ENCODE results near the gene RDH5. TPM values are rescaled to one million over a fixed set of nuclear protein-coding genes. Genes with fewer than 3 reads are reported as not detected.
"Not testable (repeated sequence)": the region's sequence is repeated elsewhere in the genome, so short reads cannot be mapped to it uniquely, and the experiment has no call there.

The RDH5 gene
- total RNA-seq, 1 donor from 2014 or later = 10.6 TPM

DNA sequence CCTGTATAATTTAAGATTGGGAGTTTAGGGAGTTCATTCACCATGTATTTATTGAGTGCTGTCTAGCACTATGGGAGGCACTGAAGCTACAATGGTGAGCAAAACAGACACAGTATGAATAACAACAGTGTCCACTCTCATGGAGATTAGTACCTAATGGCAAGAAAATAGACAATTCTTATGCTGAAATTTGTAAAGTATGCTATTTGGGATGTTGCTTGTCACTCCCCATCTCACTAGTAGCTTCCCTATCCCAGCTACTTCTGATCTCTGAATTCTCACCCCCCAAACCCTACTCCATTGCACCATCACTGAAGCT is 26.7 kb downstream of the RDH5 start:
- TF ChIP-seq, protein P1, sequence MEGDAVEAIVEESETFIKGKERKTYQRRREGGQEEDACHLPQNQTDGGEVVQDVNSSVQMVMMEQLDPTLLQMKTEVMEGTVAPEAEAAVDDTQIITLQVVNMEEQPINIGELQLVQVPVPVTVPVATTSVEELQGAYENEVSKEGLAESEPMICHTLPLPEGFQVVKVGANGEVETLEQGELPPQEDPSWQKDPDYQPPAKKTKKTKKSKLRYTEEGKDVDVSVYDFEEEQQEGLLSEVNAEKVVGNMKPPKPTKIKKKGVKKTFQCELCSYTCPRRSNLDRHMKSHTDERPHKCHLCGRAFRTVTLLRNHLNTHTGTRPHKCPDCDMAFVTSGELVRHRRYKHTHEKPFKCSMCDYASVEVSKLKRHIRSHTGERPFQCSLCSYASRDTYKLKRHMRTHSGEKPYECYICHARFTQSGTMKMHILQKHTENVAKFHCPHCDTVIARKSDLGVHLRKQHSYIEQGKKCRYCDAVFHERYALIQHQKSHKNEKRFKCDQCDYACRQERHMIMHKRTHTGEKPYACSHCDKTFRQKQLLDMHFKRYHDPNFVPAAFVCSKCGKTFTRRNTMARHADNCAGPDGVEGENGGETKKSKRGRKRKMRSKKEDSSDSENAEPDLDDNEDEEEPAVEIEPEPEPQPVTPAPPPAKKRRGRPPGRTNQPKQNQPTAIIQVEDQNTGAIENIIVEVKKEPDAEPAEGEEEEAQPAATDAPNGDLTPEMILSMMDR (IDR thresholded peaks at IDR 0.05) = no peak
- TF ChIP-seq POLR2A (IDR thresholded peaks at IDR 0.05) (no peak), POLR2AphosphoS5 (IDR thresholded peaks at IDR 0.05; ENCODE audit: insufficient read depth in 1 of 2, low read depth in 1 of 2) (no peak)
- Histone ChIP-seq H3K9me3 (no peaks in the 10 kb centered on the region), H3K4me3 (no peak overlapping the region), H3K27me3 (no peaks in the 10 kb centered on the region), H3K4me1 (peaks cover 37% of the 10 kb centered on the region), H3K27ac (no peak overlapping the region), H3K36me3 (peaks cover 0 to 9% of the 10 kb centered on the region in 2 donors)
- no peak for DNase-seq (ENCODE audit: extremely low spot score in 2 of 2)
- intact Hi-C loops (cut with DNase I) = loop anchor here (10.0 kb wide), 1 partner anchor 48 kb away; no protein-coding TSS in a partner anchor

DNA sequence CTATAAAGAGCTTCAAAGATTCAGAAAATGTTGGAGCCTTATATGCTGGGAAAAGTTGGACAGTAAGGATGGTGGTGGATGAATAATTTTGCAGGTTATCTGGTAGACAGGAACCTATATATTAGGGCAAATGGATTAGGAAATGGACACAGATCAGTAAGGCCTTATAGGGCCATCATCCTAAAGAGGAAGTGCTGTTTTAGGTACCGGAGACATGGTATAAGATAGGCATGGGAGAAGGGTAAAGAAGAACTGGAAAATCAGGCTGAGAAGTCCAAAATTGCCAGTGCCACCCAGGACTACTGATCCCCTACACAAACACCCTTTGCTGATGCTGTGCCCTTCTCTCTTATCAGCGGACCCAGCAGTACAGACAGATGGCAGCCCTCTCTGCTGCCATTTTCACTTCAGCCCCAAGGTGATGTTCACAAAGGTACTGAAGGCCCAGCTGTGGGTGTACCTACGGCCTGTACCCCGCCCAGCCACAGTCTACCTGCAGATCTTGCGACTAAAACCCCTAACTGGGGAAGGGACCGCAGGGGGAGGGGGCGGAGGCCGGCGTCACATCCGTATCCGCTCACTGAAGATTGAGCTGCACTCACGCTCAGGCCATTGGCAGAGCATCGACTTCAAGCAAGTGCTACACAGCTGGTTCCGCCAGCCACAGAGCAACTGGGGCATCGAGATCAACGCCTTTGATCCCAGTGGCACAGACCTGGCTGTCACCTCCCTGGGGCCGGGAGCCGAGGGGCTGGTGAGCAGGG is 28.2 kb downstream of the RDH5 start:
- Histone ChIP-seq H3K9me3 (no peaks in the 10 kb centered on the region), H3K4me1 (peaks cover 30% of the 10 kb centered on the region), H3K27me3 (no peaks in the 10 kb centered on the region), H3K4me3 (no peak overlapping the region), H3K36me3 (peaks cover 0 to 25% of the 10 kb centered on the region in 2 donors), H3K27ac (no peak overlapping the region)
- no peak for DNase-seq (ENCODE audit: extremely low spot score in 2 of 2)
- intact Hi-C loops (cut with DNase I) = loop anchor here (10.0 kb wide), 1 partner anchor 46 kb away; no protein-coding TSS in a partner anchor
- TF ChIP-seq, protein P1 (IDR thresholded peaks at IDR 0.05) = no peak
- TF ChIP-seq POLR2A (IDR thresholded peaks at IDR 0.05) (no peak), POLR2AphosphoS5 (IDR thresholded peaks at IDR 0.05; ENCODE audit: insufficient read depth in 1 of 2, low read depth in 1 of 2) (no peak)

- peaks cover 0 to 59% of the 10 kb centered on the region in 2 donors for H3K36me3 ChIP-seq
Observed at GRCh38 chr12:55755246-55755645, 35.1 kb downstream of the RDH5 start.

DNA sequence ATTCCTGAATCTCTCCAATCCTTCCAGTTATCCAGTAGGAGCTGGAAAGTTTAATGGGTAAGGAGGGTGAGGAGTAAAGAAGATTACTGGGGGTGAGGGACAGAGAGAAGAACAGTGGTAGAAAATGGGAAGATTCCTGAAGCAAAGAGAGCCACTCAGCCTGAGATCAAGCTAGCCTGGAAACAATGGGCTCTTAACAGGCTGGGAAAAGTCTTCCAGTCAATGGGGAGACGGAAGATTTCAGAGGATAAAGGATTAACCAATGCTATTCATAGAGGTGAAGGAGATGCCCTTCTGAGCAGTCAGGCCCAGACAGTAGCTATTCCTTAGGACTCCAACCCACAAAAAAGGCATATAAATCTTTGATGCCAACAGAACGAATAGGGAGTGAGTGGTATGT is 37.5 kb downstream of the RDH5 start:
- no peaks in the 10 kb centered on the region for H3K4me1 ChIP-seq
- no peak for DNase-seq (ENCODE audit: extremely low spot score in 2 of 2)
- no peak overlapping the region for H3K27ac ChIP-seq
- H3K9me3 ChIP-seq = no peaks in the 10 kb centered on the region
- H3K36me3 ChIP-seq = peaks cover 0 to 48% of the 10 kb centered on the region in 2 donors
- intact Hi-C loops (cut with DNase I) = no loop called here
- TF ChIP-seq POLR2AphosphoS5 (IDR thresholded peaks at IDR 0.05; ENCODE audit: insufficient read depth in 1 of 2, low read depth in 1 of 2) (no peak), POLR2A (IDR thresholded peaks at IDR 0.05) (no peak)
- TF ChIP-seq, protein P1 (IDR thresholded peaks at IDR 0.05) = no peak
- no peak overlapping the region for H3K4me3 ChIP-seq
- H3K27me3 ChIP-seq = no peaks in the 10 kb centered on the region

More at GRCh38 chr12:55755246-55755645, 35.1 kb downstream of the RDH5 start:
- no peak for DNase-seq (ENCODE audit: extremely low spot score in 2 of 2)
- Histone ChIP-seq H3K27ac (no peak overlapping the region), H3K27me3 (no peaks in the 10 kb centered on the region), H3K9me3 (no peaks in the 10 kb centered on the region), H3K4me3 (no peak overlapping the region), H3K4me1 (no peaks in the 10 kb centered on the region)
- TF ChIP-seq POLR2A (IDR thresholded peaks at IDR 0.05) = no peak
- TF ChIP-seq, protein P1 (IDR thresholded peaks at IDR 0.05) = no peak
- TF ChIP-seq POLR2AphosphoS5 (IDR thresholded peaks at IDR 0.05; ENCODE audit: insufficient read depth in 1 of 2, low read depth in 1 of 2) = no peak
- intact Hi-C loops (cut with DNase I) = no loop called here

GRCh38 chr12:55758575-55758974 is 38.4 kb downstream of the RDH5 start:
- intact Hi-C loops (cut with DNase I); H3K27ac ChIP-seq; H3K27me3 ChIP-seq; H3K4me3 ChIP-seq; H3K4me1 ChIP-seq; H3K9me3 ChIP-seq; DNase-seq (ENCODE audit: extremely low spot score in 2 of 2): not testable (repeated sequence)
- peaks cover 0 to 40% of the 10 kb centered on the region in 2 donors for H3K36me3 ChIP-seq

Measured in vagina (tissue), 2 donors.